ENCODE measurements around the gene ODF4.

- TF ChIP-seq CTCF (conservative IDR thresholded peaks at IDR 0.05; ENCODE audit: low read depth, low read length) = no peak; the same call in 1 of the 2 replicates
- no peak for TF ChIP-seq EZH2 (IDR thresholded peaks at IDR 0.05; ENCODE audit: low read length, unreplicated experiment)
- TF ChIP-seq EZH2phosphoT487 (IDR thresholded peaks at IDR 0.05; ENCODE audit: borderline replicate concordance, low read length) = no peak
Observed at GRCh38 chr17:8376271-8377067, 36.8 kb downstream of the ODF4 start, which contains the start of gene KRABD2.
